Duodenal mucosa (tissue), 2 donors: ENCODE data around the gene OBSCN.

Source experiments
- H3K27ac ChIP-seq: one replicate; pipeline ENCODE4 v1.7.0; 2013; ENCODE audit warnings: low read depth, low read length
- H3K27me3 ChIP-seq, 2 donors: one replicate each; pipeline ENCODE4 v1.7.0; 2013; ENCODE audit warnings: low read length in 2 of 2, control low read depth in 1 of 2; ENCODE audit not compliant: insufficient read depth in 2 of 2, control insufficient read depth in 1 of 2
- H3K36me3 ChIP-seq, 2 donors: one replicate each; pipeline ENCODE4 v1.7.0; 2013; ENCODE audit warnings: low read length in 2 of 2, control low read depth in 1 of 2; ENCODE audit not compliant: insufficient read depth in 2 of 2, control insufficient read depth in 1 of 2
- H3K4me1 ChIP-seq, 2 donors: one replicate each; pipeline ENCODE4 v1.7.0; 2013; ENCODE audit warnings: low read length in 2 of 2, control low read depth in 1 of 2; ENCODE audit not compliant: insufficient read depth in 2 of 2, control insufficient read depth in 1 of 2
- H3K4me3 ChIP-seq, 2 donors: one replicate each; pipeline ENCODE4 v1.7.0; 2013; ENCODE audit warnings: low read length in 2 of 2, low read depth in 1 of 2
- H3K9ac ChIP-seq, 2 donors: one replicate each; pipeline ENCODE4 v1.7.0; 2013; ENCODE audit warnings: low read length in 2 of 2, low read depth in 1 of 2
- H3K9me3 ChIP-seq, 2 donors: one replicate each; pipeline ENCODE4 v1.7.0; 2013; ENCODE audit warnings: low read length in 2 of 2, control low read depth in 1 of 2; ENCODE audit not compliant: control insufficient read depth in 1 of 2

The OBSCN gene

DNA sequence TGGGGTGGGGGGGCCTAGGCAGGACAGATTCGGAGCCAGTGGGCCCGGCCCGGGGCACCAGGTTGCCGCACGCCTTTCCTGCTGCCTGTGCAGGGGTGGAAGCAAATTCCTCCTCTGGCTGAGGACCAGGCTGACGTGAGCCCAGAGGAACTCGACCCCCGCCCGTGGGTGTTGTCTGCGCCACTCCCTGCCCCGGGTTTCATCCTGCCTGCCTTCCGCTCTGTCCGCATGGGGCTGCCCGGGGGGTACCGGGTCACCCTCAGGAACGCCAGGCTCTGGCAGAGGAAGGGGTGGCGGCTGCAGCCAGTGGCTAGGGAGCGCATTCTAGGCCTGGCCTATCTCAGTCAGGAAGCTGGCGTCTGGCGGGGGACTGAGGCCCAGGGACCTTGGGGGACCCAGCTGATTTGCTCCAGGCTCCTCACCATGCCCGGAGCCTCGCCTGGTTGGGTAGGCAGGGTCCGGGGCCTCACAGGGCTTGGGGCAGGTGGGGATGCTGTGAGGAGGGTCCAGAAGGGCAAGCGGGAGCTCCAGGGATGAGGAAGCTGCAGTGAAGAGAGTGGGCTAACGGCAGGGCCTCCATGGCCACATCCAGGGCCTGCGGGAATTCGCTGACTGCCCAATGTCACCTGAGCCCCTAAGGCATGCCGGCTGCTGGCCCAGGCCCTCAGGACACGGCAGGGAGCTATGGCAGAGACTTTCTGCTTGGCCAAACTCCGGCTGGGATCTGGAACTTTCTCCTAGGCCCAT is 44.7 kb upstream of the OBSCN start:
- no peak overlapping the region for H3K4me3 ChIP-seq
- H3K9ac ChIP-seq: peak overlapping the region in 1 of 2 donors; percentile 25
- no peaks in the 10 kb centered on the region for H3K36me3 ChIP-seq
- H3K4me1 ChIP-seq: peaks cover 28 to 34% of the 10 kb centered on the region in 2 donors
- H3K9me3 ChIP-seq: no peaks in the 10 kb centered on the region
- H3K27ac ChIP-seq: peak overlapping the region; percentile 62
- peaks cover 0 to 2% of the 10 kb centered on the region in 2 donors for H3K27me3 ChIP-seq

- no peaks in the 10 kb centered on the region for H3K9me3 ChIP-seq
- H3K4me3 ChIP-seq: no peak overlapping the region
- H3K27me3 ChIP-seq: no peaks in the 10 kb centered on the region
- H3K4me1 ChIP-seq: peaks cover 28 to 34% of the 10 kb centered on the region in 2 donors
- peak overlapping the region in 1 of 2 donors; percentile 10 for H3K9ac ChIP-seq
- H3K36me3 ChIP-seq: peaks cover 0 to 2% of the 10 kb centered on the region in 2 donors
- no peak overlapping the region for H3K27ac ChIP-seq
Observed at GRCh38 chr1:228163776-228164519, 43.9 kb upstream of the OBSCN start.

DNA sequence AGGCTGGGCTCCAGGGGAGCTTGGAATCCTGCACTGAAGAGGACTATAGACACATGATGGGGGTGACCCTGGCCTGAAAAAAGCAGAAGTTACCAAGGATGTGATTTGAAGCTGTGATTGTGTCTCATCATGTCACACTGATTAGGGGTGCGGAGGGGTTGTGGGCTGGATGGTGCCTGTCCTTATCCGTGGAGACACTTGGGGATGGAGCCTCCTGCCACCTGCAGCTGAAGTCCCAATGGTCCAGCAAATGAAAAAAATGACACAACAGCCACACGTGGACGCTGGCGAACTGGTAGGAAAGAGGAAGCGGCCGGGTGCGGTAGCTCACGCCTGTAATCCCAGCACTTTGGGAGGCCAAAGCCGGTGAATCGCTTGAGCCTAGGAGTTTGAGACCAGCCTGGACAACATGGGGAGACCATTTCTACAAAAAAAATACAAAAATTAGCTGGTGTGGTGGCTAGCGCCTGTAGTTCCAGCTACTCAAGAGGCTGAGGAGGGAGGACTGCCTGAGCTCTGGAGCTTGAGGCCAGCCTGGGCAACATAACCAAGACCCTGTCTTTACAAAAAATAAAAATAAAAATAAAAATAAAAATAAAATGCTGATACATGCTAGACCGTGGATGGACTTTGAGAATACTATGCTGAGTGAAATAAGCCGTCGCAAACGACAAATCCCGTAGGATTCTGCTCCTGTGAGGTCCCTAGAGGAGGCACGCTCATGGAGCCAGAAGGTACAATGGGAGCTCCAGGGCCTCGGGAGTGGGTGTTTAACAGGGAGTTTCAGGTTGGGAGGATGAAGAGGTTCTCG is 43.1 kb upstream of the OBSCN start:
- Histone ChIP-seq H3K27me3 (no peaks in the 10 kb centered on the region), H3K4me3 (peak overlapping the region; percentile 76 to 88), H3K27ac (peak overlapping the region; percentile 100), H3K36me3 (peaks cover 0 to 2% of the 10 kb centered on the region in 2 donors), H3K4me1 (peaks cover 28 to 34% of the 10 kb centered on the region in 2 donors), H3K9ac (peak overlapping the region; percentile 76 to 91), H3K9me3 (no peaks in the 10 kb centered on the region)

- Histone ChIP-seq H3K9me3 (no peaks in the 10 kb centered on the region), H3K9ac (peak within 1 kb of the TSS; percentile 91 to 98), H3K36me3 (peaks cover 0 to 2% of the 10 kb centered on the region in 2 donors), H3K27ac (peak within 1 kb of the TSS; percentile 100), H3K4me1 (peaks cover 28 to 34% of the 10 kb centered on the region in 2 donors), H3K27me3 (no peaks in the 10 kb centered on the region), H3K4me3 (peak within 1 kb of the TSS; percentile 88 to 91)
Observed at GRCh38 chr1:228165372-228166169, 42.3 kb upstream of the OBSCN start, which contains the start of gene IBA57. Gene IBA57, plus strand, starts transcription at chr1:228165804. Its CDS starts 13 bp downstream, at chr1:228165817.

- no peaks in the 10 kb centered on the region for H3K27me3 ChIP-seq
- no peaks in the 10 kb centered on the region for H3K9me3 ChIP-seq
- H3K36me3 ChIP-seq: peaks cover 0 to 2% of the 10 kb centered on the region in 2 donors
- peak overlapping the region; percentile 77 to 91 for H3K4me3 ChIP-seq
- peak overlapping the region; percentile 87 to 98 for H3K9ac ChIP-seq
- H3K4me1 ChIP-seq: peaks cover 27 to 34% of the 10 kb centered on the region in 2 donors
- H3K27ac ChIP-seq: peak overlapping the region; percentile 100
Observed at GRCh38 chr1:228166170-228166936, 41.5 kb upstream of the OBSCN start.

DNA sequence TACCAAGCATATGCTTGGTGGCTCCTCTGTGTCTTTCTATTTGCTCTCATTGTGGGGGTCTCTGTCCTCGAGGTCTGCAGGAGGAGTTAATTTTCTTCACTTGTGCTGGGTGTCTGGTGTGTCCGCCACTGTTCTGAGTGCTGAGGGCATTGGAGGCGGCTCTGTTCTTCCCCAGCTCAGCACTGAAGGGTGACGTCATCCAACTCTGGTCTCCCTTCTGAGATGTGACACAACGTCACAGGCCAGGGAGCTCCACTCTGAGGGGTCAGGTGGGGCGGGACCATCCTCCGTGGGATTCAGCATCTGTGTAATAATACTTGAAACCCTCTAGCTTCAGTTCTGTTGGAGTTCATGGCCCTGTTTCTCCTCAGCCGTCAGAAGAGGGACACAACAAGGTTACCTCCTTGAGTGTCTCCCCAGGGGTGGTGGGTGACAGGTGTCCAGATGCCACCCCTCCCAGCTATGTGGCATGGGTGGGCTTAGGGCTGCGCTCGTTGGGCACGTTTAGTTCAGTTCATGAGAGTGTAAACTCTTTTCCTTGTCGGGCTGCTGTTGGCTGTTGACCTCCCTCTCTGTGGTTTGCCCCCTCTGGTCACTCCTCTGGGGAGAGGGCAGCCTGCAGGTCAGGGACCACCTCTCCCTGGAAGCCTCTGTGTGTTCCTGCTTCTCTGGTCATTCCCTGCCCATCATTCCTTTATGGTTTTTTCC is 39.1 kb upstream of the OBSCN start:
- H3K4me1 ChIP-seq: peaks cover 7 to 15% of the 10 kb centered on the region in 2 donors
- H3K27ac ChIP-seq: no peak overlapping the region
- no peak overlapping the region for H3K9ac ChIP-seq
- H3K9me3 ChIP-seq: no peaks in the 10 kb centered on the region
- no peak overlapping the region for H3K4me3 ChIP-seq
- peaks cover 0 to 7% of the 10 kb centered on the region in 2 donors for H3K36me3 ChIP-seq
- no peaks in the 10 kb centered on the region for H3K27me3 ChIP-seq

DNA sequence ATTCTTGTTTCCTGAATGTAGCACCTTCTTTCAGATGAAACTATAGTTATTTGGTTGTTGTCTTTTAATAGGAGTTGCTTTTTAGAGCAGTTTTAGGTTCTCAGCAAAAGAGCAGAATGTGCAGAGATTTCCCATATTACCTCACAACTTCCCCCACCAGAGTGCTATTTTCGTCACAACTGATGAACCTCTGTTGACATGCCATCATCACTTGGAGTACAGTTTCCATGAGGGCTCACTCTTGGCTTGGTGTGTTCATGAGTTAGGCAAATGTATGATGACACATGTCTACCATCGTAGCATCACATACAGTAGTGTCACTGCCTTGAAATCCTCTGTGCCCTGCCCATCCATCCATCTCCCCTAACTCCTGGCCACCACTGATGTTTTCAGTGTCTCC is 38.5 kb upstream of the OBSCN start:
- H3K9me3 ChIP-seq: no peaks in the 10 kb centered on the region
- H3K4me1 ChIP-seq: peaks cover 7 to 15% of the 10 kb centered on the region in 2 donors
- no peak overlapping the region for H3K4me3 ChIP-seq

GRCh38 chr1:228170666-228171065 is 37.2 kb upstream of the OBSCN start:
- Histone ChIP-seq H3K4me1 (peaks cover 7 to 8% of the 10 kb centered on the region in 2 donors), H3K4me3 (no peak overlapping the region), H3K36me3 (peaks cover 0 to 18% of the 10 kb centered on the region in 2 donors), H3K9ac (no peak overlapping the region), H3K27ac (no peak overlapping the region), H3K9me3 (no peaks in the 10 kb centered on the region), H3K27me3 (no peaks in the 10 kb centered on the region)

More for the DNA sequence above, 38.5 kb upstream of the OBSCN start:
- Histone ChIP-seq H3K9ac (no peak overlapping the region), H3K36me3 (peaks cover 0 to 7% of the 10 kb centered on the region in 2 donors), H3K27ac (no peak overlapping the region), H3K27me3 (no peaks in the 10 kb centered on the region)
